Measurements from ENCODE around the gene CTXND2.

- TF ChIP-seq POLR2AphosphoS5 (IDR thresholded peaks at IDR 0.05; ENCODE audit: low read depth, low read length) (no peak), POLR2A (IDR thresholded peaks at IDR 0.05; ENCODE audit: low read depth, low read length) (no peak)
These were observed 14.4 kb upstream of the CTXND2 start for GRCh38 chr1:150872572-150872971.
